Epithelial cell of proximal tubule (primary cell): ENCODE results near the gene TSPAN16. TPM values are rescaled to one million over a fixed set of nuclear protein-coding genes. Genes with fewer than 3 reads are reported as not detected.
A peak's percentile ranks its signal among the peaks of the same experiment; 100 is the strongest.

Experiments
- DNase-seq: peaks from one replicate; pipeline ENCODE4 v3.0.0-alpha.2; 2011; ENCODE audit warnings: low read depth
- H3K4me3 ChIP-seq: 2 replicates; pipeline ENCODE4 v1.5.1; 2011; ENCODE audit warnings: low read depth, mild to moderate bottlenecking, low read length
- total RNA-seq: library from RNA; depleted of rRNA; stranded (reverse); fragments of >200 nt; gene quantifications from 2 replicates; pipeline ENCODE4 v1.2.3, GENCODE V29; 2015
- TF ChIP-seq, protein P1 (sequence below): conservative IDR thresholded peaks from 2 replicates; pipeline ENCODE4 v1.5.1; 2012; ENCODE audit warnings: low read depth, mild to moderate bottlenecking, low read length

The TSPAN16 gene
- total RNA-seq, 1 donor from 2014 or later, result not detected

DNA sequence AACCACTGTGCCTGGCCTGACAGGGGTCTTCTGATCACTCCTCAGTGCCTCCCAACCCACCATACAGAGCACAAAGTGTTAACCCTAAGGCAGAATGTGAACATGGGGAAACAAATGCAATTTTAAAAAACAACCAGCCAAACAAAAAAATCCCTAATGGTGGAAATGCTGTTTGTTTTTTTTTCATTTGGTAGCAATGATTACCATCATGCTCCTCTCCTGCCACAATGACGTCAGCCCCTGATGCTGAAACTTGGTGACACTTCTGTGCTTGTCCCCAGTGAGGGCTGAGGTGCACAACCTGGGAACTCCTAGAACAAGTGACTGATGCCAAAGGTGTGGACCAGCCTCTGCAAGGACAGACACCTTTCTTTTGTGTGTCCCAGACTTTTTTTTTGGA, 4.0 kb upstream of the TSPAN16 start:
- DNase-seq, result no peak
- no peak overlapping the region for H3K4me3 ChIP-seq
- TF ChIP-seq, protein P1, sequence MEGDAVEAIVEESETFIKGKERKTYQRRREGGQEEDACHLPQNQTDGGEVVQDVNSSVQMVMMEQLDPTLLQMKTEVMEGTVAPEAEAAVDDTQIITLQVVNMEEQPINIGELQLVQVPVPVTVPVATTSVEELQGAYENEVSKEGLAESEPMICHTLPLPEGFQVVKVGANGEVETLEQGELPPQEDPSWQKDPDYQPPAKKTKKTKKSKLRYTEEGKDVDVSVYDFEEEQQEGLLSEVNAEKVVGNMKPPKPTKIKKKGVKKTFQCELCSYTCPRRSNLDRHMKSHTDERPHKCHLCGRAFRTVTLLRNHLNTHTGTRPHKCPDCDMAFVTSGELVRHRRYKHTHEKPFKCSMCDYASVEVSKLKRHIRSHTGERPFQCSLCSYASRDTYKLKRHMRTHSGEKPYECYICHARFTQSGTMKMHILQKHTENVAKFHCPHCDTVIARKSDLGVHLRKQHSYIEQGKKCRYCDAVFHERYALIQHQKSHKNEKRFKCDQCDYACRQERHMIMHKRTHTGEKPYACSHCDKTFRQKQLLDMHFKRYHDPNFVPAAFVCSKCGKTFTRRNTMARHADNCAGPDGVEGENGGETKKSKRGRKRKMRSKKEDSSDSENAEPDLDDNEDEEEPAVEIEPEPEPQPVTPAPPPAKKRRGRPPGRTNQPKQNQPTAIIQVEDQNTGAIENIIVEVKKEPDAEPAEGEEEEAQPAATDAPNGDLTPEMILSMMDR, result no peak

DNA sequence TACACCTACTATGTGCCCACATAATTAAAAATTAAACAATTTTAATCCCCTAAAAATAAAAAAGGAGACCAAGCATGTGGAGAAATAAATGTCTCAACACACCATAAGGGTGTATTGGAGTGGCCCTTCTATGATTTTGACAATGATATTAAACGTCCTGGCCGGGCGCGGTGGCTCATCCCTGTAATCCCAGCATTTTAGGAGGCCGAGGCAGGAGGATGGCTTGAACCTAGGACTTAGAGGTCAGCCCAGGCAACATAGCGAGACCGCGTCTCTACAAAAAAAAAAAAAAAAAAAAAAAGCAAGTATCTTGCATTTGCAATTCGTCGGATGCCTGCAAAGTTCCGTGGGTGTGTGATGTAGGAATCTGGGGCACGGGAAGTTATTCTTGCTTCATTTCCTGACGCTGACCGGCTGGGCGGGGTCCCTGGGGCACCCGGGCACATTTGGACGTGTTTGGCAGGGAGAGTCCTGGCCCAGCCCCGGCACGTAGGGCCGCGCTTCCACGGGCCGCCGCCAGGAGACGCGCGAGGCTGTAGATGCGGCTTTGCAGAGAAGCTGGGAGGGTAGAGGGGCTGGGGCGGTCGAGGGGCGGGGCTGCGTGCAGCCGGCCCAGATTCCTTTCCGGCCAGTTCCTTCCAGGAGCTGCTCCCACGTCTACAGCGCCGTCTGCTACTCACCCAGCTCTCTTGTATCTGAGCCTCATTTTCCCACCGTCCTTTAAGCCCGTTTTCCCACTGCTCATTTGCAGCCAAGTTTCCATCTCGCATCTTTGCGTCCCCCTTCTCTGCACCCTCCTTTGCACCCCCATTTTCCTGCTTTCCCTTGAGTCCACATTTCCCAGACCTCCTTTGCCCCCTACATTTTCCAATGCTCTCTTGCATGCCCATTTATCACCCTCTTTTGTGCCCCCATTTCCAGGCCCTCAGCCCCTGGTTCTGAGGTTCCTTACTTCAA, 2.2 kb upstream of the TSPAN16 start:
- TF ChIP-seq, protein P1, result peak; percentile 90
- DNase-seq, result no peak
- H3K4me3 ChIP-seq, result peak overlapping the region; percentile 37

DNA sequence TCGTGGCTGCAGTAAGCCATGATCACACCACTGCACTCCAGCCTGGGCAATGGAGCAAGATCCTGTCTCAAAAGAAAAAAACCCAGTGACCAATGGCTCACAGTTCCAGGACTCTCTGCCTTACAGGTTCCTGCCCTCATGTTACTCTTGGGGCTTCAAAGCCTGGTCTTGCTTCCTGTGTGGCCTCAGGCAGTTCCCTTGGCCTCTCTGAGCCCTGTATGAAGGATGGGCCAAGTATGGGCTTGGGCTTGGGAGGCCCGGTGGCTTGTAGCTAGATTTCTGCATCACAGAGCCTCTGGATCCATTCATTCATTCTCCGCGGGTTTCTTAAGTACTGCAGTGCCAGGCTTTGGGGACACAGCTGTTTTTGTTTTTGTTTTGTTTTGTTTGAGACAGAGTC, 780 bp upstream of the TSPAN16 start:
- DNase-seq, result no peak
- no peak overlapping the region for H3K4me3 ChIP-seq
- TF ChIP-seq, protein P1, result no peak

- TF ChIP-seq, protein P1, result no peak
- no peak overlapping the region for H3K4me3 ChIP-seq
- DNase-seq, result no peak
Measured at GRCh38 chr19:11296264-11296663, 304 bp downstream of the TSPAN16 start.

DNA sequence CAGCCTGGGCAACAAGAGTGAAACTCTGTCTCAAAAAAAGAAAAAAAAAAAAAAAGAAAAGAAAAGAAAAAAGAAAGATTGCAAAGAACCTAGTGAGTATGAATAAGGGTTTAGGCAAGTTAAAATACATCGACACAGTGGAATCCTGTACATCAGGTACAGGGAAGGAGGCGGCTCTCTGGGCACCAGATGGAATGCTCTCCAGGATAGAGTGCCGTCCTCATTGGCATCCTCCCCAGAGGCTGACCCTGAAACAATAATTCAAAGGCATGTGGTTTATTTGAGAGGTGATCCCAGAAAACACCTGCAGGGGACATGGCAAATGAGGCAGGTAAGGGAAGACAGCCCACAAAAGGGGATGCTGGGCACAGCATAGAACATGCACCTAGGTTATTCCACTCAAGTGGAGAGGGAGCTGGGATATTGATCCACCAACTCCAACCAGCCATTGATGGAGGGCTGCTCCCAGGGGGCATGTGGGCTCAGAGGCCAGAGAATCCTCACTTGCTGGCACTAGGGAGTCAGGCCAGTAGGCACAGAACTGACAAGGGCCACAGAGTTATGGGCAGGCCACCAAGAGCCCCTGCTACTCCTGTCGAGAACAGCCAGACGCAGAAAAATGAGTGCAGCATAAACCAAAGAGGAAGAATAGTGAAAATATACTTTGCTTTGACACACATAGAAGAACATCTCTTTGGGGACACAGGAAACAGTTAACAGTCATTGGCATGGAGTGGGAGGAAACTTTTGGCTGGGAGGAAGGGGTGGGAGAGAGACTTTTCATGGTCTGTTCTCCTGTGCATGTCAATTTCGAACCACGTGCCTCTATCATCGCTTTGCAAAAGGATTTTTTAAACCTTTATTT, 4.2 kb downstream of the TSPAN16 start:
- DNase-seq, result no peak
- no peak overlapping the region for H3K4me3 ChIP-seq
- TF ChIP-seq, protein P1, result no peak

GRCh38 chr19:11300811-11301120, 4.8 kb downstream of the TSPAN16 start:
- DNase-seq, result no peak
- no peak overlapping the region for H3K4me3 ChIP-seq
- TF ChIP-seq, protein P1, result no peak
